Tibial nerve (tissue), 4 donors: ENCODE measurements around the gene KLHL18.

Source experiments
- CTCF ChIP-seq, 5 experiments: fragments of 200-600 bp in 3 of 5; fragments of 450-650 bp in 2 of 5; sonication (generic) in 3 of 5; IDR thresholded peaks; one replicate each; pipeline ENCODE4 v1.5.1; 2016 to 2019; ENCODE audit warnings: antibody characterized with exemption in 5 of 5, mild to moderate bottlenecking in 3 of 5, moderate library complexity in 2 of 5
- EP300 ChIP-seq, 2 donors: sonication (generic); formaldehyde crosslinking; IDR thresholded peaks; one replicate each; pipeline ENCODE4 v1.6.1; 2017; ENCODE audit warnings: antibody characterized with exemption in 2 of 2, mild to moderate bottlenecking in 1 of 2
- POLR2A ChIP-seq, 2 donors: fragments of 450-650 bp; IDR thresholded peaks; one replicate each; pipeline ENCODE4 v1.6.1; 2017; ENCODE audit warnings: antibody characterized with exemption in 2 of 2, mild to moderate bottlenecking in 2 of 2, moderate library complexity in 2 of 2

- TF ChIP-seq POLR2A (IDR thresholded peaks at IDR 0.05), result no peak
- TF ChIP-seq CTCF (IDR thresholded peaks at IDR 0.05), result peak in 3 of 5 experiments; percentile 27 to 51 (median 51)
- TF ChIP-seq EP300 (IDR thresholded peaks at IDR 0.05), result no peak
Observed at GRCh38 chr3:47370887-47371697, 88.3 kb downstream of the KLHL18 start.
